GM12801 (cell line): ENCODE measurements around the gene NOTUM.

Experiments used
- TF ChIP-seq, protein P1 (sequence below): IDR thresholded peaks from one replicate; pipeline ENCODE4 v1.5.1; 2011; ENCODE audit warnings: control low read depth; ENCODE audit not compliant: insufficient read length; ENCODE audit errors: extremely low read depth

Gene NOTUM

DNA sequence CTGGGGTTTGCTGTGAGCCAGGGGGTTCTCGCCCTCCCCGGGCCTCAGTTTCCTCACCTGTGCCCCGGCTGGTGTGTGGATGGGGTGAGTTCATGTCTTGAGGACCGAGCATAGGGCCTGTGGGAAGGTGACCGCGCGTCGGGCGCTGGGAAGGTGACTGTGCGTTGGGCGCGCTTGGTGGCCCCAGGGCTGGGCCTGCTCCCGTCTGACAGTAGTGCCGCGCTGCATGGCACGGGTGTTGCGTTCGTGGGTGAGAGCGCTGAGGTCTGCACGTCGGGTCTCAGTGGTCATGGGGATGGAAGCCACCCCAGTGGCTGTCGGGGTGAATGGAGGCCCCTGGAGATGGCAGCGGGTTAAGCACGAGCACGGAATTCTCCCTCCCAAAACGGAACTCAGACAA, 25.6 kb upstream of the NOTUM start:
- TF ChIP-seq, protein P1, sequence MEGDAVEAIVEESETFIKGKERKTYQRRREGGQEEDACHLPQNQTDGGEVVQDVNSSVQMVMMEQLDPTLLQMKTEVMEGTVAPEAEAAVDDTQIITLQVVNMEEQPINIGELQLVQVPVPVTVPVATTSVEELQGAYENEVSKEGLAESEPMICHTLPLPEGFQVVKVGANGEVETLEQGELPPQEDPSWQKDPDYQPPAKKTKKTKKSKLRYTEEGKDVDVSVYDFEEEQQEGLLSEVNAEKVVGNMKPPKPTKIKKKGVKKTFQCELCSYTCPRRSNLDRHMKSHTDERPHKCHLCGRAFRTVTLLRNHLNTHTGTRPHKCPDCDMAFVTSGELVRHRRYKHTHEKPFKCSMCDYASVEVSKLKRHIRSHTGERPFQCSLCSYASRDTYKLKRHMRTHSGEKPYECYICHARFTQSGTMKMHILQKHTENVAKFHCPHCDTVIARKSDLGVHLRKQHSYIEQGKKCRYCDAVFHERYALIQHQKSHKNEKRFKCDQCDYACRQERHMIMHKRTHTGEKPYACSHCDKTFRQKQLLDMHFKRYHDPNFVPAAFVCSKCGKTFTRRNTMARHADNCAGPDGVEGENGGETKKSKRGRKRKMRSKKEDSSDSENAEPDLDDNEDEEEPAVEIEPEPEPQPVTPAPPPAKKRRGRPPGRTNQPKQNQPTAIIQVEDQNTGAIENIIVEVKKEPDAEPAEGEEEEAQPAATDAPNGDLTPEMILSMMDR, result no peak

DNA sequence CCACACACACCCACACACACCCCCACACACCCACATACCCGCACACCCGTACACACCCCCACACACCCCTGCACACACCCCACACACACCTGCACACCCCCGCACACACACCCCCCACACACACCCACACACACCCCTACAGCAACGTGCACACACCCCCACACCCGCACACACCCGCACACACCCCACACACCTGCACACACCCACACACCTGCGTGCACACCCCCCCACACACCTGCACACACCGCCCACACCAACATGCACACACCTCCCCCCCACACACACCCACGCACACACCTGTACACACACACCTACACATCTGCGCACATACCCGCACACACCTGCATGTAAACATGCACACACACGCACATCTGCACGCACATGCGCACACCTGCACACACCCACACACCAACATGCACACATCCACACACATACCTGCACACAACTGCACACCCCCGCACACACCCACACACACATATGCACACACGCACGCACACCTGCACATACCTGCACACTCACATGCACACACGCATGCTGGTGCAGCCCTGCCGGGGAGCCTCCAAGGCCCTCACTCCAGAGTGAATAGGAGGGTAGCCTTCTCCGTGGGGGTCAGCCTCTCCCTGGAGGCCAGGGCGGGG, 23.9 kb upstream of the NOTUM start:
- TF ChIP-seq, protein P1, result no peak

DNA sequence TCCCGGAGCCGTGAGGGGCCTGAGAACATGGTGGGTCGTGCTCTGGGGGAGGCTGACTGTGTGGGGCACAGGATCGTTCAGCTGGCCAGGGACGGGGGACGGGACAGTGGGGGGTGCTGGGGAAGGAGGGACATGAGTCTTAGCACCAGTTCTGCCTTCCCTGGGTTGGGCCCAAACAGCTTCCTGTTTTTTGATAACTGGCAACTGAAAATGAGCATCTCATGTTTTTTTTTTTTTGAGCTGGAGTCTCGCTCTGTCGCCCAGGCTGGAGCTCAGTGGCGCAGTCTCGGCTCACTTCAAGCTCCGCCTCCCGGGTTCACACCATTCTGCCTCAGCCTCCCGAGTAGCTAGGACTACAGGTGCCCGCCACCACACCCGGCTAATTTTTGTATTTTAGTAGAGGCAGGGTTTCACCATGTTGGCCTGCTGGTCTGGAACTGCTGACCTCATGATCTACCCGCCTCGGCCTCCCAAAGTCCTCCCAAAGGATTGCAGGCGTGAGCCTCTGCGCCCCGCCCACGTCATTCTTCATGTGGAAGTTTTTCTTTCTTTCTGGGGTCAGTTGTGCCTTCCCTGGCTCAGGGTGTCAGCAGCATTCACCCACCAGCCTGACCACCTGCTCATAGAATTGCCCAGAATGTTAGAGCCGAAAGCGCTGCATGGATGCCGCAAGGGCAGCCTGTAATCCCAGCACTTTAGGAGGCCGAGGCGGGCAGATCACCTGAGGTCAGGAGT, 22.8 kb upstream of the NOTUM start:
- TF ChIP-seq, protein P1, result no peak

DNA sequence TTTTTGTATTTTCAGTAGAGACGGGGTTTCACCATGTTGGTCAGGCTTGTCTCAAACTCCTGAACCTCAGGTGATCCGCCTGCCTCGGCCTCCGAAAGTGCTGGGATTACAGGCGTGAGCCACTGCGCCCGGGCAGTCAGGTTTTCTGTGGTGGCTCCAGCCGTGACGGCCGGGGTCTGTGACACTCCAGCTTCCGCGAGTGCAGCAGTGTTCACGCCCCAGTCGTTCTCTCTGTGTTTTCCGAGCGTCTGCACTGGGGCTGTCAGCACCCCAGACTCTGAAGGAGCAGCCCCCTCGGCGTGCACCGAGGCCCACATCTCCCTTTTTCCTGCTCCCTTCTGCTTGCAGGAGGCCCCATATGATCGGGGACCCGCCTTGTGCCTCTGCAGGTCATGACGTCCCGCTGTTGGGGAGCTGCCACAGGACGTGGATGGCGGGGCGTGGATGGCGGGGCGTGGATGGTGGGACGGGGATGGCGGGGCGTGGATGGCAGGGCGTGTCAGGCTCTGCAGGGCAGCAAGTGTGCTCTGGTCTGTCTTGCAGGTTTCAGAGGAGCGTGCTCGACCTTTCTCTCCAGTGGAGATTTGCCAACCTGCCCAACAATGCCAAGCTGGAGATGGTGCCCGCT, 22.1 kb upstream of the NOTUM start:
- TF ChIP-seq, protein P1, result no peak

DNA sequence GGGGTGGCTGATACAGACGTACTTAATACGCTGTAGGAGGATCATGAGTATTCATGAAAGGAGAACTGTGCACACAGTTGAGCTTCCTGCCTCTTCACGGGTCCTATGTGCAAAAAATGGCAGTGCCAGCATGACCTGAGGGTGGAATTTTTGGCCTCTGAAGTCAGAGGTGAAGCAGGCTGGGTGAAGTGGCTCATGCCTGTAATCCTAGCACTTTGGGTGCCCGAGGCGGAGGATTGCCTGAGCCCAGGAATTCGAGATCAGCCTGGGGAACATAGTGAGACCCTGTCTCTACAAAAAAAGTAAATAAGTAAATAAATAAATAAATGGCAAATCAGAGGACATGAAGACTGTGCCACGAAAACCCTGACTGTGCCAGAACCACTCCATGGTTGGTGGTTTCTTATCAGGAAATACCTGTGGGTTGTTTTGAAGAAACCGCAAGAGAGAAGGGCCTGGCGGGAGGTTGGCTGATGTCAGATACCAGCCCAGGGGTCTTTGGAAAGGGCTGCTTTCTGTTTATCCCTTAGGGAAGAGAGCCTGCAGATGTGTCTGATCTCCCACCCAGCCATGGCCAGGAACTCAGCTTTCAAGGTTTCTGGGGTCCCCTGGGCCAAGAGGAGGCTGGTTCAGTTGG, 19.8 kb upstream of the NOTUM start:
- TF ChIP-seq, protein P1, result no peak

DNA sequence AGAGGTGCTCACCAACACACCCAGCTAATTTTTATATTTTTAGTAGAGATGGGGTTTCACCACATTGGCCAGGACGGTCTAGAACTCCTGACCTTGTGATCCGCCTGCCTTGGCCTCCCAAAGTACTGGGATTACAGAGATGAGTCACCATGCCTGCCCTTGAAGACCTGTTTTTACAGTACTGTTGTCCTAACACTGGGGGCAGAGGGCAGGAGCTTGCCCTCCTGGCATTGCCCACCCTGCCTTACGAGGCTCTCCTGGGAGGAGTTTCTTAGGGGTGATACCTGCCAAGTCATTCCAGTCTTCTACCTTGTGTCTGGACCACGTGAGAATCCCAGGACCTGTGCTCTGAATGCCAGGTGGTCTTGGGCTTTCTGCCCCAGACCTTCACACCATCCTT, 19.1 kb upstream of the NOTUM start:
- TF ChIP-seq, protein P1, result no peak
